Prostate gland (tissue), 2 donors: ENCODE measurements around the gene DMP1.

Experiments used
- CTCF ChIP-seq, 4 experiments: fragments of 200-600 bp in 2 of 4; fragments of 450-650 bp in 2 of 4; sonication (generic) in 2 of 4; IDR thresholded peaks; 1 replicate in 3 of 4; 2 replicates in 1 of 4; pipeline ENCODE4 v1.5.1; 2016 to 2019; ENCODE audit warnings: antibody characterized with exemption in 4 of 4, mild to moderate bottlenecking in 2 of 4, moderate library complexity in 2 of 4
- POLR2A ChIP-seq: fragments of 450-650 bp; IDR thresholded peaks from one replicate; pipeline ENCODE4 v1.6.1; 2016; ENCODE audit warnings: antibody characterized with exemption, mild to moderate bottlenecking
- POLR2AphosphoS5 ChIP-seq: sonication (generic); formaldehyde crosslinking; IDR thresholded peaks from one replicate; pipeline ENCODE4 v1.6.1; 2017; ENCODE audit warnings: antibody characterized with exemption

GRCh38 chr4:87679449-87680169 lies 29.5 kb downstream of the DMP1 start:
- TF ChIP-seq POLR2A, result no peak
- peak; percentile 57 to 66 (median 64) for TF ChIP-seq CTCF (IDR thresholded peaks at IDR 0.05)
- TF ChIP-seq POLR2AphosphoS5, result no peak
